Measurements from ENCODE around the gene IKZF5. TPM values are rescaled to one million over a fixed set of nuclear protein-coding genes. Genes with fewer than 3 reads are reported as not detected.

The IKZF5 gene
- total RNA-seq, 1 experiment from 2014 or later = 17.1 TPM

GRCh38 chr10:123024540-123024939, 15.9 kb upstream of the IKZF5 start (continued):
- no peak for TF ChIP-seq REST (IDR thresholded peaks at IDR 0.05; ENCODE audit: low read depth)

GRCh38 chr10:123021517-123021916, 12.9 kb upstream of the IKZF5 start:
- ChIA-PET CTCF (interaction anchor here (0.7 to 2.2 kb wide), 20 partner anchors 8 to 561 kb away, joined by 3 to 14 read pairs (median 4); partner anchors contain the start of genes BUB3 and IKZF5), RAD21 (ENCODE audit: low non-redundant PET in 1 of 2, low total read pairs in 2 of 2, uncharacterized antibody in 2 of 2, unreplicated experiment in 2 of 2) (no interaction called here), POLR2A (interaction anchor here (1.1 kb wide), 1 partner anchor 11 kb away, joined by 9 read pairs; no protein-coding TSS in a partner anchor)
- Histone ChIP-seq H3K79me2 (ENCODE audit: insufficient read depth, low read length) (no peaks in the 10 kb centered on the region), H3K4me2 (ENCODE audit: low read length) (no peak overlapping the region), H3K4me1 (ENCODE audit: control insufficient read depth in 1 of 2, insufficient read depth in 2 of 2, low read length in 2 of 2) (no peaks in the 10 kb centered on the region), H3K9ac (ENCODE audit: low read length) (no peak overlapping the region), H2AFZ (ENCODE audit: low read depth, low read length, poor library complexity, severe bottlenecking) (no peak overlapping the region), H3K9me3 (ENCODE audit: control insufficient read depth in 1 of 2, insufficient read depth in 1 of 2, low read depth in 1 of 2, low read length in 2 of 2) (no peaks in the 10 kb centered on the region), H3K36me3 (ENCODE audit: control insufficient read depth in 1 of 2, insufficient read depth in 2 of 2, low read length in 2 of 2) (no peaks in the 10 kb centered on the region), H4K20me1 (ENCODE audit: insufficient read depth) (no peaks in the 10 kb centered on the region), H3K27me3 (ENCODE audit: insufficient read depth, low read length) (no peaks in the 10 kb centered on the region), H3K9me2 (ENCODE audit: insufficient read depth) (no peaks in the 10 kb centered on the region), H3K4me3 (replicated peaks in 1 of 2; ENCODE audit: low read depth in 1 of 2, low read length in 2 of 2) (no peak overlapping the region), H3K27ac (ENCODE audit: low read depth, low read length) (no peak overlapping the region)
- ATAC-seq (peak; percentile 86), DNase-seq (ENCODE audit: low read depth, low spot score) (peak; percentile 29)
- peak; percentile 41 to 83 (median 80); a peak in 5 of 6 replicates for TF ChIP-seq CTCF (IDR thresholded peaks at IDR 0.05 in 2 of 3, conservative IDR thresholded peaks at IDR 0.05 in 1 of 3; ENCODE audit: borderline replicate concordance in 1 of 3, insufficient read depth in 1 of 3, low read depth in 2 of 3, low read length in 2 of 3)
- TF ChIP-seq TCF7L2 (IDR thresholded peaks at IDR 0.05; ENCODE audit: borderline replicate concordance, extremely low read depth, insufficient read depth, insufficient read length) = no peak
- no peak for TF ChIP-seq EZH2phosphoT487 (IDR thresholded peaks at IDR 0.05; ENCODE audit: borderline replicate concordance)
- no peak for TF ChIP-seq SP1 (IDR thresholded peaks at IDR 0.05; ENCODE audit: low read depth)
- no peak for TF ChIP-seq ELF1 (IDR thresholded peaks at IDR 0.05; ENCODE audit: borderline replicate concordance, low read depth)
- TF ChIP-seq RAD21 (IDR thresholded peaks at IDR 0.05; ENCODE audit: low read depth) = peak; percentile 50; the same call in 1 of the 2 replicates
- BruUV-seq (replicated peaks) = no TSS peak
- intact Hi-C loops (cut with micrococcal nuclease) = no loop called here

Data from HCT116 (cell line).